Loucy (cell line): ENCODE data around the gene DGKB.

Experiments
- H2AFZ ChIP-seq: fragments of 200-600 bp; sonication (generic); 2 replicates; pipeline ENCODE4 v1.6.0; 2016; ENCODE audit warnings: antibody characterized with exemption, mild to moderate bottlenecking, low read length, moderate library complexity
- H3F3A ChIP-seq: fragments of 200-600 bp; 2 replicates; pipeline ENCODE4 v1.6.0; 2016; ENCODE audit warnings: antibody characterized with exemption, low read depth, mild to moderate bottlenecking
- H3K27me3 ChIP-seq: fragments of 200-600 bp; sonication (generic); 2 replicates; pipeline ENCODE4 v1.6.1; 2014; ENCODE audit warnings: low read length, mild to moderate bottlenecking; ENCODE audit not compliant: insufficient read depth, poor library complexity, severe bottlenecking
- H3K36me3 ChIP-seq: fragments of 200-600 bp; sonication (generic); 2 replicates; pipeline ENCODE4 v1.6.1; 2016; ENCODE audit warnings: low read length; ENCODE audit not compliant: insufficient read depth
- H3K4me1 ChIP-seq: fragments of 200-600 bp; sonication (generic); 2 replicates; pipeline ENCODE4 v1.5.1; 2014; ENCODE audit warnings: low read length, mild to moderate bottlenecking; ENCODE audit not compliant: insufficient read depth, poor library complexity, severe bottlenecking
- H3K4me2 ChIP-seq: fragments of 200-600 bp; sonication (generic); 2 replicates; pipeline ENCODE4 v1.6.0; 2014; ENCODE audit warnings: antibody characterized with exemption, low read length, low read depth, mild to moderate bottlenecking; ENCODE audit not compliant: poor library complexity, severe bottlenecking
- H3K4me3 ChIP-seq: fragments of 200-600 bp; sonication (generic); 2 replicates; pipeline ENCODE4 v1.5.1; 2014; ENCODE audit warnings: low read length, mild to moderate bottlenecking, mixed read lengths; ENCODE audit not compliant: poor library complexity, severe bottlenecking
- H3K79me2 ChIP-seq: fragments of 200-600 bp; sonication (generic); 2 replicates; pipeline ENCODE4 v1.6.1; 2014; ENCODE audit warnings: low read length; ENCODE audit not compliant: insufficient read depth
- H3K9ac ChIP-seq: fragments of 200-600 bp; sonication (generic); 2 replicates; pipeline ENCODE4 v1.6.0; 2014; ENCODE audit warnings: mild to moderate bottlenecking, low read depth, low read length, moderate library complexity; ENCODE audit not compliant: poor library complexity, severe bottlenecking
- H3K9me2 ChIP-seq: fragments of 200-600 bp; sonication (generic); replicated peaks from 2 replicates; pipeline ENCODE4 v1.6.1; 2016; ENCODE audit warnings: low read depth, low read length, mixed read lengths
- H3K9me3 ChIP-seq: fragments of 200-600 bp; sonication (generic); 2 replicates; pipeline ENCODE4 v1.6.1; 2014; ENCODE audit warnings: mild to moderate bottlenecking, antibody characterized with exemption, low read length, low read depth; ENCODE audit not compliant: insufficient read depth
- H4K20me1 ChIP-seq: fragments of 200-600 bp; sonication (generic); 2 replicates; pipeline ENCODE4 v1.6.0; 2014; ENCODE audit warnings: antibody characterized with exemption, low read length, mild to moderate bottlenecking; ENCODE audit not compliant: insufficient read depth, poor library complexity, severe bottlenecking
- EZH2phosphoT487 ChIP-seq: fragments of 200-600 bp; IDR thresholded peaks from 2 replicates; pipeline ENCODE4 v1.6.1; 2018; ENCODE audit warnings: antibody characterized with exemption, mild to moderate bottlenecking, moderate library complexity, borderline replicate concordance
- TF ChIP-seq, protein P1 (sequence below): fragments of 200-600 bp; sonication (generic); conservative IDR thresholded peaks from 2 replicates; pipeline ENCODE4 v1.5.1; 2014; ENCODE audit warnings: mild to moderate bottlenecking, antibody characterized with exemption, low read length

DGKB gene

GRCh38 chr7:14425559-14425958, 477.0 kb downstream of the DGKB start:
- TF ChIP-seq, protein P1, sequence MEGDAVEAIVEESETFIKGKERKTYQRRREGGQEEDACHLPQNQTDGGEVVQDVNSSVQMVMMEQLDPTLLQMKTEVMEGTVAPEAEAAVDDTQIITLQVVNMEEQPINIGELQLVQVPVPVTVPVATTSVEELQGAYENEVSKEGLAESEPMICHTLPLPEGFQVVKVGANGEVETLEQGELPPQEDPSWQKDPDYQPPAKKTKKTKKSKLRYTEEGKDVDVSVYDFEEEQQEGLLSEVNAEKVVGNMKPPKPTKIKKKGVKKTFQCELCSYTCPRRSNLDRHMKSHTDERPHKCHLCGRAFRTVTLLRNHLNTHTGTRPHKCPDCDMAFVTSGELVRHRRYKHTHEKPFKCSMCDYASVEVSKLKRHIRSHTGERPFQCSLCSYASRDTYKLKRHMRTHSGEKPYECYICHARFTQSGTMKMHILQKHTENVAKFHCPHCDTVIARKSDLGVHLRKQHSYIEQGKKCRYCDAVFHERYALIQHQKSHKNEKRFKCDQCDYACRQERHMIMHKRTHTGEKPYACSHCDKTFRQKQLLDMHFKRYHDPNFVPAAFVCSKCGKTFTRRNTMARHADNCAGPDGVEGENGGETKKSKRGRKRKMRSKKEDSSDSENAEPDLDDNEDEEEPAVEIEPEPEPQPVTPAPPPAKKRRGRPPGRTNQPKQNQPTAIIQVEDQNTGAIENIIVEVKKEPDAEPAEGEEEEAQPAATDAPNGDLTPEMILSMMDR: no peak
- TF ChIP-seq EZH2phosphoT487: no peak
- no peaks in the 10 kb centered on the region for H4K20me1 ChIP-seq
- no peaks in the 10 kb centered on the region for H3K36me3 ChIP-seq
- H3K9me2 ChIP-seq: no peaks in the 10 kb centered on the region
- no peaks in the 10 kb centered on the region for H3F3A ChIP-seq
- H3K27me3 ChIP-seq: no peaks in the 10 kb centered on the region
- H3K79me2 ChIP-seq: no peaks in the 10 kb centered on the region
- H3K4me1 ChIP-seq: no peaks in the 10 kb centered on the region
- H3K4me3 ChIP-seq: no peak overlapping the region
- no peaks in the 10 kb centered on the region for H3K9me3 ChIP-seq
- H3K9ac ChIP-seq: no peak overlapping the region
- no peak overlapping the region for H3K4me2 ChIP-seq
- H2AFZ ChIP-seq: no peak overlapping the region

DNA sequence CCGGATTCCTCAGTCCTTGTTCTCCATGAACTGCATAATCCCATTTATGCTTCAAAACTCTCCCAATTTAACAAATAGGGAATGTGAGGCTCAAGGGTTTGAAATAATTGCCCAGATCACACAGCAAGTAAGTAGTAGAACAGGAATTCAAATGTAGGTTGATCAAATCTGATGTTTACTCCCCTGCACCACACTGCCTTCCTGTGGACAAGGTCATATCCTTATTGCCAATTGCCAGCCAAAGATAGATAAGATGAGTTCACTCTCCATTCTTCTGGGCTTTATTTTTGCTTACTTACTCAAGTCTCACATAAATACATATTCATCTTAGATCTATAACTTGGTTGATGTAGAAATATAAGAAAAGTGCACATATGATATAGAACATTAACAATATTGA, 477.9 kb downstream of the DGKB start:
- TF ChIP-seq, protein P1: no peak
- no peak for TF ChIP-seq EZH2phosphoT487
- Histone ChIP-seq H2AFZ (no peak overlapping the region), H3K27me3 (no peaks in the 10 kb centered on the region), H3K79me2 (no peaks in the 10 kb centered on the region), H3K9me3 (no peaks in the 10 kb centered on the region), H3K9ac (no peak overlapping the region), H4K20me1 (no peaks in the 10 kb centered on the region), H3K4me2 (no peak overlapping the region), H3K4me1 (no peaks in the 10 kb centered on the region), H3F3A (no peaks in the 10 kb centered on the region), H3K9me2 (no peaks in the 10 kb centered on the region), H3K4me3 (no peak overlapping the region), H3K36me3 (no peaks in the 10 kb centered on the region)

DNA sequence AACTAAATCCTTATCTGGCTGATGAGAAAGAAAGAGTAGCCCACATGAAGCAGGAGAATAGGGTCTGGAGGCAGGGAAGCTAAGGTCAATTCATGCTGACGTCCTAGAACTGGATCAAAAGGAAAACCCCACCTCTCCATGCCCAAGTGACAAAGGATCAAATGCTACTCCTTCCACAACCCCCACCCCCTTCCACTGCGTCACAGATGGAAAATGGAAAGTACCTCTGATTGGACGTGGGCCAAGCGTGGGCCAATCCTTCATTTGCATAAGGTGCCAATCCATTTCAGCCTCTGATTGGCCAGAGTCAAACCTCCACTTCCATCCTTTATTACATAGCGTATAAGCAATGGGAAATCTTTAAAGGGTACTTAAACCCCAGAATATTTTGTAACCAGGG, 481.8 kb downstream of the DGKB start:
- Histone ChIP-seq H3K79me2 (no peaks in the 10 kb centered on the region), H3K4me3 (no peak overlapping the region), H3K4me1 (no peaks in the 10 kb centered on the region), H4K20me1 (no peaks in the 10 kb centered on the region), H3K4me2 (no peak overlapping the region), H3K9me3 (no peaks in the 10 kb centered on the region), H3K9me2 (no peaks in the 10 kb centered on the region), H3K9ac (no peak overlapping the region), H3K36me3 (no peaks in the 10 kb centered on the region), H2AFZ (no peak overlapping the region), H3F3A (no peaks in the 10 kb centered on the region), H3K27me3 (no peaks in the 10 kb centered on the region)
- no peak for TF ChIP-seq EZH2phosphoT487
- TF ChIP-seq, protein P1: no peak
